Natural killer cell (primary cell): ENCODE results near the gene CHMP4A. TPM values are rescaled to one million over a fixed set of nuclear protein-coding genes. Genes with fewer than 3 reads are reported as not detected.

Experiments used
- ATAC-seq, 3 donors: fragments of 150-1000 bp in 2 of 3; fragments of 200-7000 bp in 1 of 3; cut with Tn5 transposase; 1 replicate in 1 of 3; 2 replicates in 2 of 3; pipeline ENCODE4 v1.10.0; 2021; ENCODE audit warnings: mild to moderate bottlenecking in 2 of 3, moderate library complexity in 2 of 3
- DNase-seq, 2 donors: peaks; one replicate each; pipeline versions ENCODE4 v3.0.0 to v3.0.0-alpha.2; 2013 to 2021; ENCODE audit warnings: mixed read lengths in 1 of 2
- H3K27ac ChIP-seq: one replicate; pipeline ENCODE4 v1.5.1; 2013; ENCODE audit warnings: mild to moderate bottlenecking, low read length
- H3K27me3 ChIP-seq: one replicate; pipeline ENCODE4 v1.6.1; 2013; ENCODE audit warnings: low read length; ENCODE audit not compliant: control insufficient read depth, insufficient read depth
- H3K36me3 ChIP-seq: one replicate; pipeline ENCODE4 v1.6.1; 2013; ENCODE audit warnings: low read length; ENCODE audit not compliant: control insufficient read depth, insufficient read depth
- H3K4me1 ChIP-seq: one replicate; pipeline ENCODE4 v1.6.1; 2013; ENCODE audit warnings: low read length; ENCODE audit not compliant: control insufficient read depth, insufficient read depth
- H3K4me3 ChIP-seq: one replicate; pipeline ENCODE4 v1.5.1; 2013; ENCODE audit warnings: low read length
- H3K9me3 ChIP-seq: one replicate; pipeline ENCODE4 v1.6.1; 2013; ENCODE audit warnings: low read length; ENCODE audit not compliant: control insufficient read depth, insufficient read depth
- H3K27ac Mint-ChIP-seq, 2 donors: one replicate each; pipeline ENCODE4 v1.8.0; 2022; ENCODE audit warnings: mild to moderate bottlenecking in 2 of 2, mixed read lengths in 2 of 2, moderate library complexity in 1 of 2
- H3K27me3 Mint-ChIP-seq, 2 donors: one replicate each; pipeline ENCODE4 v1.8.0; 2022; ENCODE audit warnings: low read depth in 2 of 2, mixed read lengths in 2 of 2
- H3K36me3 Mint-ChIP-seq: one replicate; pipeline ENCODE4 v1.8.0; 2022; ENCODE audit warnings: mixed read lengths
- H3K4me1 Mint-ChIP-seq, 2 donors: one replicate each; pipeline ENCODE4 v1.8.0; 2022; ENCODE audit warnings: mixed read lengths in 2 of 2
- H3K4me3 Mint-ChIP-seq: one replicate; pipeline ENCODE4 v1.8.0; 2022; ENCODE audit warnings: mild to moderate bottlenecking, moderate library complexity, mixed read lengths
- H3K9me3 Mint-ChIP-seq, 2 donors: one replicate each; pipeline ENCODE4 v1.8.0; 2022; ENCODE audit warnings: mixed read lengths in 2 of 2
- CTCF ChIP-seq: fragments of 200-600 bp; IDR thresholded peaks from one replicate; pipeline ENCODE4 v1.8.0; 2022; ENCODE audit warnings: antibody characterized with exemption
- WGBS: methylation state at CpG from one replicate; pipeline ENCODE4 v1.1.7; 2013; ENCODE audit warnings: missing lambda C conversion rate; ENCODE audit not compliant: insufficient coverage; 5-methylcytosine and 5-hydroxymethylcytosine counted together
- intact Hi-C: fragments of 100-400 bp; cut with micrococcal nuclease; formaldehyde crosslinking; loops from one replicate; pipeline ENCODE4 v1.14.2; 2022
- total RNA-seq, 4 donors: library from RNA; stranded (reverse); fragments of 120-200 nt in 1 of 4; gene quantifications; one replicate each; pipeline versions ENCODE4 v1.2.3 to v1.2.4, GENCODE V29; 2013 to 2022

The CHMP4A gene
- total RNA-seq, 3 donors from 2014 or later (not counting 1 experiment from before 2014, with no cell fraction given), result 105 to 118 (median 115) TPM

GRCh38 chr14:24213866-24214662 is 776 bp upstream of the CHMP4A start:
- H3K27ac ChIP-seq, result peak overlapping the region; percentile 93
- WGBS, result 96% methylated on average over 7 of the region's 7 CpGs
- Mint-ChIP-seq H3K4me3 (peak overlapping the region; percentile 99), H3K4me1 (peaks cover 50 to 53% of the 10 kb centered on the region in 2 donors), H3K27ac (peak overlapping the region; percentile 98 to 99), H3K36me3 (peaks cover 15% of the 10 kb centered on the region), H3K27me3 (no peaks in the 10 kb centered on the region), H3K9me3 (no peaks in the 10 kb centered on the region)
- H3K9me3 ChIP-seq, result no peaks in the 10 kb centered on the region
- H3K4me3 ChIP-seq, result no peak overlapping the region
- no peak for TF ChIP-seq CTCF
- peak in 1 of 2 donors; percentile 7 for DNase-seq
- intact Hi-C loops, result loop anchor here (1.0 to 2.0 kb wide), 4 partner anchors 19 to 100 kb away; partner anchors contain the start of genes DCAF11, IPO4, NRL and PSME2
- no peaks in the 10 kb centered on the region for H3K27me3 ChIP-seq
- peaks cover 24% of the 10 kb centered on the region for H3K36me3 ChIP-seq
- peaks cover 30% of the 10 kb centered on the region for H3K4me1 ChIP-seq
- no peak for ATAC-seq

DNA sequence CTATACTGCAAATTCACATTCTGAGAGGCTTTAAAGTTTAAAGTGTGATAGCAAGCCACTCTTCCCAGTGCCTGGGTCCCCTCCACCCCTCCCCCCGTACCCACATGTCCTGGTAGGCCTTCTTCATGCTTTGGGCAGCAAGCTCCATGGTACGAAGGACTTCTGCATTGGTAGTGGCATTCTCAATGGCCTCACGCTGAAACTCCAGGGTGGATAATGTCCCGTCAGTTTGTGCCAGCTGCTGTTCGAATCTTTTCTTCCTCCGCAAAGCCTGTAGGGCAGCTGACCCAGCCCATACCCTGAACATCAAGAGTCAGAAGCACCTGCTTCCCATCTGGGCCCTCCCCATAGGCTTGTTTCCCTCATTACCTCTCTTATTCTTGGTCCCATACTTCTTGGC is 2.0 kb downstream of the CHMP4A start:
- H3K4me3 Mint-ChIP-seq, result no peak overlapping the region
- ATAC-seq (no peak), DNase-seq (no peak)
- 98% methylated on average over 6 of the region's 6 CpGs for WGBS
- H3K27me3 Mint-ChIP-seq, result no peaks in the 10 kb centered on the region
- H3K9me3 Mint-ChIP-seq, result no peaks in the 10 kb centered on the region
- no peaks in the 10 kb centered on the region for H3K9me3 ChIP-seq
- peaks cover 15% of the 10 kb centered on the region for H3K36me3 Mint-ChIP-seq
- H3K27me3 ChIP-seq, result no peaks in the 10 kb centered on the region
- H3K27ac ChIP-seq, result no peak overlapping the region
- intact Hi-C loops, result no loop called here
- no peak for TF ChIP-seq CTCF
- H3K27ac Mint-ChIP-seq, result peak overlapping the region; percentile 98 to 99
- H3K36me3 ChIP-seq, result peaks cover 38% of the 10 kb centered on the region
- peaks cover 42% of the 10 kb centered on the region for H3K4me1 ChIP-seq
- H3K4me1 Mint-ChIP-seq, result peaks cover 61 to 64% of the 10 kb centered on the region in 2 donors
- no peak overlapping the region for H3K4me3 ChIP-seq

DNA sequence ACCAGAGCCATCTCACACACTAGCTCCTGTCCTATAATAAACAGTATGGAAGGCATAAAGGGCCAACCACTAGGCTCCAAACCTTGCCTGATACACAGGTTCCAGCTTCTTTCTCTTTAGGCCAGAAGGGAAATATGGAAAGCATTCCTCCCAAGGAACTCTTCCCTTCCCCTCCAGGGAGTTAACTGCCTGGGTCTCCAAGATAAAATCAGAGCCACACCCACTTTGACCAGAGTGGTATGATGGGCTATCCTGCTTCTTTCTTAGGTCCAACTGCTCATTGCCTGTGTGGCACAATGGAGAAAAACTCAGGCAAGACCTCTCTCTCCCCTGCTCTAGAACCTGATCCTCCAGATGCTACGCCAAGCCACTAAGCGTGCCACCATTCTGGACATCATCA is 5.7 kb downstream of the CHMP4A start:
- DNase-seq (no peak), ATAC-seq (no peak)
- H3K27ac ChIP-seq, result peak overlapping the region; percentile 9
- intact Hi-C loops, result no loop called here
- TF ChIP-seq CTCF, result no peak
- Mint-ChIP-seq H3K9me3 (no peaks in the 10 kb centered on the region), H3K36me3 (peaks cover 21% of the 10 kb centered on the region), H3K27ac (peak overlapping the region; percentile 86 to 87), H3K4me1 (peaks cover 35 to 41% of the 10 kb centered on the region in 2 donors), H3K4me3 (no peak overlapping the region), H3K27me3 (no peaks in the 10 kb centered on the region)
- no peaks in the 10 kb centered on the region for H3K9me3 ChIP-seq
- no peaks in the 10 kb centered on the region for H3K27me3 ChIP-seq
- H3K4me1 ChIP-seq, result peaks cover 19% of the 10 kb centered on the region
- peaks cover 54% of the 10 kb centered on the region for H3K36me3 ChIP-seq
- 95% methylated on average over 2 of the region's 2 CpGs for WGBS
- H3K4me3 ChIP-seq, result no peak overlapping the region
